HG02970 (cell line): ENCODE data around the gene EHD4.

ENCODE experiments used
- ATAC-seq: cut with Tn5 transposase; IDR thresholded peaks from one replicate; pipeline ENCODE4 v1.9.1; 2021; ENCODE audit warnings: mild to moderate bottlenecking, moderate library complexity, moderate number of reproducible peaks; ENCODE audit not compliant: unreplicated experiment, low FRiP score

The EHD4 gene

DNA sequence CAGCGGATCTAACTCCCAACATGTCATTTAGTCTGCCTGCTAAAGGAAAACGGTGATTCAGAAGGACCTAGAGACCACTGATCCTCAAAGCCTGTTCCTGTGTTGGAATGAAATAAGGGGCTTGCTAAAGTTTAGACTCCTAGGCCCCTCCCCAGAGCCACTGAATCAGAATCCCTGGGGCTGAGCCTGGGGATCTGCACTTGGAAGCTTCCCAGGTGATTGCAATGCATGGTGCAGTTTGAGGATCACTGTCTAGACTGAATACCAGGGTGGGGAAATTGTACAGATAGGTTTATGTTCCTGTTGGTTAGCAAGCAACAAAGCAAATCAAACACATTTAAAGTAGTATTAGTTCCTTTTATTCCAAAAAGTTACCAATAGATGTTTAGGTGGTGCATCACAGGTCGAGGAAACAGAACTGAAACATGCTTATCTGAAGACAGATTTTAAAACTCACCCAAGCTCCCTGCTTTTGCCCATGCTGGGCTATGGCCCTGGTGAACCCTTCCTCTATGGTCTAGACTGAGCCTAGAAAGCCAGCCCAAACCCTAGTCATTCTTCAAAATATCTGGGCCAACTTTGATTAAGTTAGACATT lies 48.9 kb downstream of the EHD4 start:
- ATAC-seq = no peak

DNA sequence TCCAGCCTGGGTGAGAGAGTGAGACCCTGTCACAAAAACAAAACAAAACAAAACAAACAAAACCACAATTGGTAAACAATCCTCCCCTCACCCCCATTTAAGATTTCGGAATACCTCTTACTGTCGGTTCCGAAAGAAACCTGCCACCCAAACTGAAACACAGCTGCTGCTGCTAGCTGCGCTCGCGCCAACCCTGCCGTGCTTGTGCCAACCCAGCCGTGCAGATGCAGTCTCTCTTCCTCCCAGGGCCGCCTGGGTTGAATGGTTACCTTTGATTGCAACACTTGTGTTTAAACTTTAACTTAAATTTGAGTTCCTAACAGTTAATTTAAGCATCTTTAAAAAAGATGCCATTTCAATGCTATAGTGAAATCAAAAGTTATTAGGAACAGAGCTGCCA lies 50.0 kb downstream of the EHD4 start:
- no peak for ATAC-seq

DNA sequence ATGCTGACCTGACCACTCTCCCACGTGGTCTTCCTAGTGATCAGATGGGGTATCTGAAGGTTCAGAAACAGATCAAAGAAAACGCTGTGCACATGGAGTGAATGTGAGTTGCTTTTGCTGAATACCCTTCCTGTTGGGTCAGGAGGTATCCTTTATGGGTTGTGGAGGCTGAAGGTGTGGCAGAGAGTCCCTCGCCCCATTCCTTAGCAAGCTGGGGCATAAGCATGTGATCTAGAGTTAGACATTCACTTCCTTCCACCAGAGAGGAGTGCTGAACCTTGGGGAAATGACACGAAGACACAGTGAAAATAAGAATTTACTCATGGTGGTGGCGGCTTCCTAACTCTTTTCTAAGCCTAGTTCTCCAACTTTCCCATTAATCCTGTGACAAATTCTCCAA lies 50.7 kb downstream of the EHD4 start:
- ATAC-seq = no peak

DNA sequence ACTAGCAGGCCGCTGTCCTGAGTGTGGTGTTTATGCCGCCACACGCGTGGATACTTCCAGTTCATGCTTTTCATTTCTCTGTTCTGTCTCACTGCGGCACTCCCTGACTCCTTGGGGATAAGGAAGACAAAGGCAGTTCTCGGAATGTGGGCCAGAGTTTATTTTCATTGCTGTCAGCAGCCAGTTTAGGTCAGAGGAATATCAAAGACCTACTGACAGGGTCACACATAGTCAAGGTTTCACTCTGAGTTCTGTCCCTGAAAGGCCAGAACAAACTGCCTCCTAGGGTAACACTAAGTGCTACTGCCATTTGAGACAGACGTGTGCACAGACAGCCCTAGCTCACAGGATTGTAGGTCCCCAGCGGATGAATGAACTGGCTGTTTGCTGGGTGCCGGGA lies 51.2 kb downstream of the EHD4 start:
- ATAC-seq = no peak

DNA sequence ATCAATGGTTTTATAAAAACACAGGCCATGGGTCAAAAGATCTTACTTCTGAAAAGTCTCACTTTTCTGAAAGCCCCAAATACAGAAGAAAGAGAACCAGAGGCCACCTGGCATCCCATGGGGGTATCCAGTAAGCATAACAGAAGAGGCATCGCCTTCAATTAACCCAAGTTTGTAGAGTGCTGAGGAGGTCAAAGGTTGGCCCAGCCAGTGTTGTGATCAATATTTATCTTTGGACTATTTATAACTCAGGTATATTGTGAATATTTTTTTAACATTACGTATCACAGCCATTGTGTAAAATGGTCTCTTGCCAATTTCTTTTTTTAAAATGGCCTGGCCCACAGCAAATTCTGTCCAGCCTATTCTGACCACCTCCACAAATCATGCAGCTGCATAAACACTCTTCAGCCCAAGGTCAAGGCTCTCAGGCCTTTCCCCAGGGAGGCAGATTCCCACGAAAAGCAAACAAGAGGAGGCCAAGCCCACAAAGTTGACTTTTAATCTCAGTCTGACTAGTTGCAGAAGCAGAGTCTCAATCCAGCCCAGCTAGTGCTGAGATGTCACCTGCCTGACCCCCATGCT lies 52.3 kb downstream of the EHD4 start:
- ATAC-seq = no peak

DNA sequence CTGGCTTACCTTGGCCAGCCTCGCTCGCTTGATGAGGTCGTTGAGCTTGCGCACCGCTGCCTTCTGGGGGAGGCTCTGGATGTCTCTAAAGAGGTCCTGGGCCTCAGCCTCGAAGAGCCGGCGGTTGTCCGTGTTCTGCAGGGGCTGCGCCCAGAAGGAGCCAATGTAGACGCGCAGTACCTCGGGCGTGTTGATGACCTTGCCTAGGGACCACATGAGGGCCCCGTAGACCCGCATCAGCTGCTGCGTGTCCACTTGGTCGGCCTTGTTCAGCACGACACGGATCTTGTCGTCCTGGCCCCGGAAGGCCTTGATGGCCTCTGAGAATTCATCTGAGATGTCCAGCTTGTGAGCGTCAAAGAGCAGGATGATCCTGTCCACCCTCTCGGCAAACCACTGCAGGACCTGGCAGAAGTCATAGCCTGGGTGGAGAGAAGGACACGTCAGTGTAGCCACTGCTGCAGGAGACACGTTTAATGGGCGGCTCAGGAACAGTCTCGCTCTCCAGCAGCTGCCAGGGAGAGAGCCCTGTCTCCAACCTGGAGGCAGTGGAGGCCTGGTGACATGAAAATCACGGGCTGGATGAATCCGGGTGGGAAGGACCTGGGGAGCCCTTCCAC lies 53.0 kb downstream of the EHD4 start:
- ATAC-seq = no peak

DNA sequence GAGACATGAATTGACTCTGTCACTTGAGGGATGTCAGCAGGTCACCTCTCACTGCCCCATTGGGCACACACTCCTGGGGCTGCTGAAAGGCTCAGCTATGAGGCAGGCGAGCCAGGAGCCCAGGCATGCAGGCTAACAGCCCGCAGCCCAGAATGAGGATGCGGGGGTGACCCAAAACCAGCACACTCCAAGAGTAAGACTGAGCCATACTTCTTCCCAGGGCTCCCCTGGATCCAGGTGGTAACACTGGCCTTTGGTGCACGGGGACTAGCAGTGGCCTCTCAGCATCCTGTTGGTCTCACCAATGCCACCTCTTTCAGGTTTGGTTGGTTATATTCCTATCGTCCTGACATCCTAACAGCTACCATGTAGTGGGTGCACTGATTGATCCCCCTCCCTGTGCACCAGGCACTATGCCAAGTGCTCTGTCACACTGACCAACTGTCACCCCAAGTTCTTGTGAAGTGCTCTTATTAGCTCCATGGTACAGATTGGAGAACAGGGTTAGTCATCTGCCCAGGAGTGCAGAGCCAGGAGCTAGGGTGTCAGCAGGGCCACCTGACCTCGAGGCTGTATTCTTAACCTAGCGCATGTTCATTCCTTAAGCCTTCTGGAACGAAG lies 53.7 kb downstream of the EHD4 start:
- no peak for ATAC-seq

DNA sequence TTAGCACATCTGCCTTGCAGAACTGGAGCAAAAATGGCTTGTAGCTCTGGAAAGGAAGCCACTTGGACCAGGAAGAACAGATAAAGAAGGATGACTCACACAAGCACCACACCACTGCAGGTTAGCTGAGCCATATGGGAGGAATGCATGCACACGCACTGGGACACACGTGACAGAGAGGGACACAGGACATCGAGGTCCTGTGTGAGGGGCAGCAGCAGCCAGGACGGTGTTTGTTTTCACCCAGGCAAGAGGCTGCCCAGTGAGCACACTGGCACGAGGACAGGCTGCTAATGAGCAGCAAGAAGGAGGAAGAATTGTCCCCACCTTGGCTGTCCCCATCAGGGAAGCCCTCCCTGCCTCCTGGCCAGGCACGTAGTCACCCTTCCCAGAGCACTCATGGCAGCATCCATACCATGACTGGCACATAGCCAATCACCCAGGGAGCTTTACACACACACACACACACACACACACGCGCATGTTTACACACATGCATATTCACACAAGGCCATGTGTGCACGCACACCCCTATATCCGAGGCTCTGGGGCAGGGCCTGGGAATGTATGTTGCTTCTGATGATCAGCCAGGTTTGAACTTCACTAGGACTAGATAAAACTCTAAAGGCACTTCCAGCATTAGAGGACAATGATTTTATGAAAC lies 54.5 kb downstream of the EHD4 start:
- no peak for ATAC-seq

DNA sequence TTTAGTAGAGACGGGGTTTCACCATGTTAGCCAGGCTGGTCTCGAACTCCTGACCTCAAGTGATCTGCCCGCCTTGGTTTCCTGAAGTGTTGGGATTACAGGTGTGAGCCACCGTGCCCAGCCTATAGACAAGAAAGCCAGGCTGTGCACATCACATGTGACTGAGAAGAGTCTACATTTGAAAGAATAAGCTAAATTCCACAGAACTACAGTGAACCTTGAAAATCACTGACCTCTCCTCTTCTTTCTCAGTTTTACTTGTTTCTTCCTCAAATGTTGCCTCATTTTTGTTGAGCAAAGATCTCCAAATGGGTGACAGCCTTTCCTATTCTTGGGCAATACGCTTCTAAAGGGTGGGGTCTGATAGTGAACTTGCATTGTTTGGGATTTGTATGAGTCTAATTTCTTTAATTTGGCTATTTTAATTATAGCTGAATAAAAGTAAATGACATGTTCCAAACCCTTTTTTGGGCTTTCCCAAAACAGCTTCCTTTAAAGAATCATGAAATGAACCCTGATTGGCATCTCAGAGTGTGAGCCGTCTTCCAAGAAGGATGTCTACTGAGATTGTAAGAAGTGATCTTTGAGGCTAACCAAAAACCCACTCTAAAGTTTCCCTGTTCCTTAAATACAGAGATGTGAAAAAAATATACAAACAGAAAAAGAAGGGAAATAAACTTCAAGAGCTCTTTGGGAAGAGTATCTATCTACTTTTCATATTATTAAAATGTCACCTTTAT lies 56.9 kb downstream of the EHD4 start:
- no peak for ATAC-seq

DNA sequence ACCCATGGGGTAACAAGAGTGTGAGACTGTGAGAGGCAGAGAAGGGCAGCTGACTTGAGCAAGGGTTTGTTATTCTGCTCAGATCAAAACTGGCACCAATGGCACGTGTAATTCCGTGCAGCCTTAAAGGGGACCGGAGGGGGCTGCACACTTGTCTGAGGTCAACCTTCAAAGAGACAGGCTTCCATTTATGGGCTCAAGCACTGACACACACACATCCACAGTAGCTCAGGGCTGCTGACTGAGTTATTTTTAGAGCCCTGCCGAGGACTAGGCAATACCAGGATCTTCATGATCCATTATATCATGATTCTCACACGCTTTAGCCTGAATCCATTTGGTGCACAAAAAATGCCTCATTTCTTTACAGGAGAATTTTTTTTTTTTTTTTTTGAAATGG lies 57.9 kb downstream of the EHD4 start:
- no peak for ATAC-seq

DNA sequence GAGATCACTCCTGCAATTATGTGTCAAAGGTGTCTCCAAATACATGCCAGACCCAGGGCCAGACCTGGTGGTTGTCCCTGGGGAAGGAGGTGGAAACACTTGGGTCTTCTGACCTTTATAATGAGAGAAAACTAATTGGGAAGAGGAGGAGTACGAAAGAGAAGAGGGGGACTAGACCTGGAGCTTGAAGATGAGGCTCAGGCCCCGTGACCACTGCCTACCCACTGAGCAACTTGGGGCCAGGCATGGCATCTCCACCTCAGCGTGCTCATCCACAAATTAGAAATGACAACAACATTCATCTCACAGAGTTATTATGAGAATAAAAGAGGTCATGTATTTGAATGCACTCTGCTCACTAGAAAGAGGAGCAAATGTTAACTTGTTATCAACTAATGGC lies 59.1 kb downstream of the EHD4 start:
- no peak for ATAC-seq

DNA sequence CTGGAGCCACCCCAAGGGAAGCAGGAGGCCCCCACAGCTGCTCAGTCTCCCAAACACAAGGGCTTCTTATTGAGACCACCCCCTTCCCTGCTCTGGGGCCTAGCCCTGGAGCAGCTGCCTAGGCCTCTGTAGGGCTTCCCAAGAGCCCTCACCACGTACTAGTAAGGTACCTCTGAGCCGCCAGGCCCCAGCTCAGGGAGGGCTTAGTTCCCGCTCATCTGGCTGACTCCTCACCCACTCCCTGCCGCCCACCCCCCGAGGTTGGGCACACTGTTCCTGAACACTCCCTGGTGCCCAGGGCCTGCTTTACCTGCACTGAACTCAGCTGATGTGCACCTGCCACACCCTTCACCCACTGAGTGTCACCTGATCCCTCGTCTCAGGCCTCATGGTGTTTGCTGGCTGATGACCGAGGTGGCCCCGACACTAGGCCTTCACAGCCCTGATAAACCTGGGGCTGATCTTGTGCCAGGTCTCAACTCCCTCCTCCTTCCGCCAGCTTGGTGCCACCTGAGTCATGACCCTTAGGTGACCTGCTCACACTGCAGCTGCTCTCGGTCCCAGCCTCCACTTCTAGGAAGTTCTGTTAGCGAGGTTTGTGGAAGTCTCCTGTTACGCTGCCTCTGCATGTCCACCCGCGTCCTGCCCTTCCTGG lies 60.5 kb downstream of the EHD4 start:
- ATAC-seq = no peak

DNA sequence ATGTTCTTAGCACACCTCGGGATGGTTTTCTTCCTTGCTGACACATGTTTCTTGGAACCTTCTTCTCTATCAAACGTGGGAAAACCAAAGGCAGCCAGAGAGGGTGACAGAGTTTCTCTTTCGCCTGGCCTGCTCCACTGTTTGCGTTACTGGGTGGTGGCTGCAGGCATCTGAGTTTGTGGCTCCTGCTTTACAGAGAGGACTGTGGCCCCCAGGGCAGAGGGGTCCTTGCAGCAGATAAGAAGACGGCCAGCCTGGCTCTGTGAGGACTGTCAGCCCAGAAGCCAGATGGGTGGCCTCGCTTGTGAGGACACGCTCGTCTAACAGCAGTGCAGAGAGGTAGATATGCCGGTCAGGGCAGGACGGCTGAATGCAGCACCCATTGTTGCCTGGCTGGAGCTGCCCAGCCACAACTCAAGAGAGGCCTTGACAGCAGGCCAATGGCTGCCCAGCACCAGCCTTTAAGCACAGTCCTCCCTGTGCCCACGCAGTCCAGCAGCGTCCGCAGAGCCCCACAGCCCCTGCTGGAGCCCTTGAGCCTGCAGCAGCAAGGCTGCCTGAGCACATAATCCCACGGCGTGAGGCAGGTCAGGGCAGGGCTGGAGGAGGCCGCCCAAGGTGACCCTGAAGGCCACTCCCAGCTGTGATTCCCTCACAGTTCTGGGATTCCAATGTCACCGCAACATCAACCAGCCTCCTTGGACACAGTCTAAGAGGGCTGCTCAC lies 63.5 kb downstream of the EHD4 start:
- ATAC-seq = no peak

DNA sequence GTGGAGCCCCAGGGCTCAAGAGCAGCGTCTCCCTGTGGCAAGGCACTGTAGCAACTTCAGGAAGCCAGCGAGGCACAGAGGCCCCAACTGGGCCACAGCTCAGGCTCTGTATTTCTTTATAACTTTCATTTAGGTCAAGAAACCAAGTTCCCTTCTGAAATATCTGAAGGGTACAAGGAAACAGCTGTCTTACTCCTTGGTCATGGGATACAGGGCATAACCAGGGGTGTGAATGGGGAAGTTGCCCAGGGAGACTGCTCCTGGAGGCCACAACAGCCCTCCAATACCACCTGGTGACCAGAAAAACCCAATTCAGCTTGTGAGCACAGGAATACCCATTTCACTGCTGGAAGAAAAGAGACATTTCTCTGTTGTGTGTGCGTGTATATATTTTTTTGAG lies 65.2 kb downstream of the EHD4 start:
- no peak for ATAC-seq

DNA sequence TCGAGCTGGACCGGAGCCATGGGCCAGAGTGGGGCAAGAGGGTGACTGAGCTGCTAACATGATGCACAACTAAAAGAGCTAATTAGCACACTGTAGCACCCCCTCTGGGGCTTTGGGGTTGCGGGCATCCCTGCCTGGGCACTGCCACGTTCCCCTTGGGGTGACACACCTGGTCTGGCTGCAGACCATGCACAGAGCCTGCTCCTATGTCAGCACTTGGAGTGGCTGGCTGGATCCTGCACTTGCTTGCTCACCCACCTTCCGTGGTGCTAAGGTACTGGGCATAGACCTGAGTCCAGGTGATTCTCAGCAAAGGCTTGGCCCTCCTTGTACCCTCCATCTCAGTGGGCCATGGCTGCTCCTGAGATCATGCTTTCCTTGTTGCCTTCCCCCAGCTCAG lies 65.7 kb downstream of the EHD4 start:
- ATAC-seq = no peak

DNA sequence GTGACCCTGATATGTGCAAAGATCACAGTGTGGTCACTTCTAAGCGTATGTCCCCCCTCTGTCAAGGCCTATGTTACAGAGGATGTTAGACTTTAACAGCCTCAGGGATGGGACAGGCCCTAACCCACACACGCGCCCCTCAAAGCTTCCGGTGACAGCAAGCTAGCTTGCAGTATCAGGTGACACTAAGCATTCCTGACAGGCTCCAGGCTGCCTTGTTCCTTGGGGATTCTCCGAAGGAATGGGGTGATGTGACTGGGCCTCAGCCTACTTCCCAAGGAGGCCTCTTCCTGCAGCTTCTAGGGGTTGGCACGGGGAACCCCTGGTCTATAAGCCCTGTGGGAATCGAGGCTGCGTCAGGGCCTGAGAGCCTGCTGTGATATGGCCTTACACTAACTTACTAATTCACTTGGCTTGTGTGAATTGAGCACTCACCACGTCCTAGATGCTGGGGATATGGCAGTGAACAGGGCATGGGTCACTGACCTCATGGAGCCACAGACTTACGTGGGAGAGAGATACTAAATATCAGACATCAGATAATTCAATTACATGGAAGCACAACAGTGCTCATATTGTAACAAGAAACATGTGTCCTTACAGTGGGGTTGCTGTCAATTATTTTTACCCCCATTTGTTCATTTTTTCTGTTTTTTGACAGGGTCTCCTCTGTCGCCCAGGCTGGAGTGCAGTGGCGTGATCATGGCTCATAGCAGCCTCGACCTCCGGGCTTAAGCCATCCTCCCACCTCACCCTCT lies 67.1 kb downstream of the EHD4 start:
- ATAC-seq = no peak

DNA sequence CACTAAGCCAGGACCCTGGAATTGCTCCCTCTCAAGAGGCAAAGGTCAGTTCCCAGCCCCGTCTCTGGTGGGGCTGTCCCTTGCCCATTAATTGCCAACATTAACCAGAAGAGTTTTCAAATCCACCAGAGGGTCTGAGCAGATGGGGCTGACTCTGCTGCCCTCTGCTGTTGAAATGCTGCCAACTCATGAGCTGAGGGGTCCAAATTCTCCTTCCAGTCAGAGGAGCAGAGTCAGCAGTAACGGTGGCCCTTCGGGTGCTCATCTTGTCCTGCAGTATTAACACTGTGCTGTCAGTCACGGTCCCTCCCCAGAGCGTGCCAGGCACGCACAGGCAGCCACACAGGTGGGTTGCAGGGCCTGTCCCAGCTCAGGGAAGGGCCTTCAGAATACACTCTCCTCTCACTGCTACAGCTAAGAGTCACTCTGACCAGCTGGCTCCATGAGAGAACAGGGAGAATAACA lies 67.8 kb downstream of the EHD4 start:
- ATAC-seq = no peak

DNA sequence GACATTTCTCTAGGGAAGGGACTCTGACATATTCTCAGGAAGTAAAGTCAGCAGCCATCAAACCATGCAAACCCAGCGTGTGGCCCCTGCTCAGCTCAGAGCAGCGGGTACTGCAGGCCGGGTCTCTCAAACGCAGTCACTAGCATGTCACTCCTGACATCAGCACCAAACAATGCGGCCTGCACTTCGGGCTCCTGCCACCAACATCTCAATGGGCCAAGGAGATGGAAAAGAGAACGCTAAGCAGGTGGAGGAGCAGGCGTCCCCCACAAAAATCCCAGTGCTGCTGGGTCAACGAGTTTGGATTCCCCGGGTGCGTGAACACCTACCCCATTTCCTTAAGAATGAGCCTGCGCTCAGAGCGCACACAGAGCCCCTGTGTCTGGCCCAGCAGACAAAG lies 68.6 kb downstream of the EHD4 start:
- no peak for ATAC-seq

DNA sequence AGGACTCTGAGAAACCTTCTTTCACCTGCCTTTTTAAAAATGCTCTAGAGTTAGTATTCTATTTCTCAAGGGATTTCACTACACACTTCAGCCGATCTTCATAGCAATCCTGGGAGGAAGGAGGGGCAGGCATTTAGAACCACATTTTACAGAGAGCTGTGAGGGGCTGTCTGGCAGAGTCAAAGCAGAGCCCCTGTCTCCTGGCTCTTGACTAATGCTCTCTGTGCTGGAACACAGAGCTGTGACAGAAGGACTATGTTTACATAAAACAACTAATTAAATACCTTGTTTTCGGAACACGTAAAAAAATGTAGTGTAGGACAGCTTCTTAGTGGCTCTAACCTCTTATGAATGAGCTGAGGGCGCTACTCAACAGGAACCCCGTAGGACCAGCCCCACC lies 70.9 kb downstream of the EHD4 start:
- ATAC-seq = no peak
